H1 (cell line): Measurements from ENCODE around the gene MYO7B. TPM values are rescaled to one million over a fixed set of nuclear protein-coding genes. Genes with fewer than 3 reads are reported as not detected.

ENCODE experiments used
- CBX8 ChIP-seq: fragments of 300-800, 300-1000 bp; sonication (generic); IDR thresholded peaks from 2 replicates; pipeline ENCODE4 v1.7.1; 2016; ENCODE audit warnings: low read depth, low read length, borderline replicate concordance
- KDM1A ChIP-seq: fragments of 200-600, 300-600 bp; sonication (generic); IDR thresholded peaks from 2 replicates; pipeline ENCODE4 v1.7.1; 2016; ENCODE audit warnings: mild to moderate bottlenecking, low read length, borderline replicate concordance
- NANOG ChIP-seq: IDR thresholded peaks from 2 replicates; pipeline ENCODE4 v1.6.1; 2011; ENCODE audit warnings: low read length, low read depth, mild to moderate bottlenecking, inconsistent platforms; ENCODE audit not compliant: insufficient read depth, poor library complexity, severe bottlenecking
- NRF1 ChIP-seq: IDR thresholded peaks from 2 replicates; pipeline ENCODE4 v1.6.1; 2011; ENCODE audit warnings: mild to moderate bottlenecking, low read depth, low read length, improper control_type of control experiment
- RXRA ChIP-seq: IDR thresholded peaks from 2 replicates; pipeline ENCODE4 v1.6.1; 2011; ENCODE audit warnings: low read depth, mild to moderate bottlenecking, low read length, moderate library complexity; ENCODE audit not compliant: insufficient read depth
- SIRT6 ChIP-seq: IDR thresholded peaks from one replicate; pipeline ENCODE4 v1.7.1; 2012; ENCODE audit warnings: low read length, inconsistent platforms
- SIX5 ChIP-seq: IDR thresholded peaks from 2 replicates; pipeline ENCODE4 v1.6.1; 2011; ENCODE audit warnings: mild to moderate bottlenecking, low read depth, low read length
- polyA plus RNA-seq, 7 experiments: library from polyadenylated mRNA; depleted of rRNA in 3 of 7; stranded (reverse) in 5 of 7; unstranded in 2 of 7; fragments of >200 nt in 5 of 7; fragments of 200-250 nt in 2 of 7; gene quantifications; 1 replicate in 5 of 7; 2 replicates in 1 of 7; 4 replicates in 1 of 7; pipeline versions ENCODE4 v1.2.1 to v1.2.3, GENCODE V29; 2011 to 2013; ENCODE audit warnings: missing spikeins in 2 of 7, mixed read lengths in 2 of 7
- total RNA-seq: library from RNA; stranded (reverse); fragmentation: NEBNext Ultra II Directional; extraction: Animal tissue kit (Norgen Biotek cat#: 25700); gene quantifications from 2 replicates; pipeline ENCODE4 v1.2.1, GENCODE V29; 2021
- TF ChIP-seq, protein P1 (sequence below): fragments of 300-600 bp; sonication (generic); IDR thresholded peaks from 2 replicates; pipeline ENCODE4 v1.7.1; 2012; ENCODE audit warnings: low read length, moderate library complexity, mild to moderate bottlenecking, inconsistent platforms; ENCODE audit not compliant: insufficient replicate concordance

Gene MYO7B
- total and polyA plus RNA-seq, 2 of the 8 experiments (the other 6 are each of a cell fraction or from before 2014, with no cell fraction given), result not detected

DNA sequence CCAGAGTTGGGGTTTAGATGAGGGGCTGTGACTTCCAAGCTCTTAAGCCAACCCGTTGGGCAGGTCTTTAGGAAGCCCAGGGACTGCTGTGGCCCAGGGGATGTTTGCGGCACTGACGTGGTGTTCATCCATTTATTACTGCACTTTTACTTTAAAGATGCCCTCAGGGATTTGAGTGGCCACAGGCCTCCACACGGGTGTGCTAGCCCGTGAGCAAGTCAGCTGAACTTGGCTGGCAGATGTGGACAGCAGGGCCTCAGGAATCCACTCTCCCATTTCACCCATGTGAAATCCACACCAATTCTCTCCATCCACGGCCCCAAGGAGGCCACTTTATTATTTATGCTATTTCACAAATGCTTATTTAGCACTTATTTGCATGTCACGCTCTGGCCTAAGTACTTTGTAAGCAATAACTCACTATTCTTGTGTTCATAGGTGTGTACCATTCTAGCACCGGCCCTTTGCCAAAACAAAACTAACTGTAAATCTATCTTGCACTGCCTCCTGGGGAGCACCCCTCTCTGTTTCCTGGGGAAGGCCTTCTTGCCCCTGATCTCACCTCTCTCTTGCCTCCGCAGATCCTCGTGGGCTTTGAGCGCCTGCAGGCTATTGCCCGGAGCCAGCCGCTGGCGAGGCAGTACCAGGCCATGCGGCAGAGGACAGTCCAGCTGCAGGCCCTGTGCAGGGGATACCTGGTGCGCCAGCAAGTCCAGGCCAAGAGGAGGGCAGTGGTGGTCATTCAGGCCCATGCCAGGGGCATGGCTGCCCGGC is 71.3 kb downstream of the MYO7B start (continued):
- TF ChIP-seq SIX5 (no peak), KDM1A (no peak), RXRA (no peak), SIRT6 (no peak), NANOG (no peak), CBX8 (no peak), NRF1 (no peak)
- TF ChIP-seq, protein P1, sequence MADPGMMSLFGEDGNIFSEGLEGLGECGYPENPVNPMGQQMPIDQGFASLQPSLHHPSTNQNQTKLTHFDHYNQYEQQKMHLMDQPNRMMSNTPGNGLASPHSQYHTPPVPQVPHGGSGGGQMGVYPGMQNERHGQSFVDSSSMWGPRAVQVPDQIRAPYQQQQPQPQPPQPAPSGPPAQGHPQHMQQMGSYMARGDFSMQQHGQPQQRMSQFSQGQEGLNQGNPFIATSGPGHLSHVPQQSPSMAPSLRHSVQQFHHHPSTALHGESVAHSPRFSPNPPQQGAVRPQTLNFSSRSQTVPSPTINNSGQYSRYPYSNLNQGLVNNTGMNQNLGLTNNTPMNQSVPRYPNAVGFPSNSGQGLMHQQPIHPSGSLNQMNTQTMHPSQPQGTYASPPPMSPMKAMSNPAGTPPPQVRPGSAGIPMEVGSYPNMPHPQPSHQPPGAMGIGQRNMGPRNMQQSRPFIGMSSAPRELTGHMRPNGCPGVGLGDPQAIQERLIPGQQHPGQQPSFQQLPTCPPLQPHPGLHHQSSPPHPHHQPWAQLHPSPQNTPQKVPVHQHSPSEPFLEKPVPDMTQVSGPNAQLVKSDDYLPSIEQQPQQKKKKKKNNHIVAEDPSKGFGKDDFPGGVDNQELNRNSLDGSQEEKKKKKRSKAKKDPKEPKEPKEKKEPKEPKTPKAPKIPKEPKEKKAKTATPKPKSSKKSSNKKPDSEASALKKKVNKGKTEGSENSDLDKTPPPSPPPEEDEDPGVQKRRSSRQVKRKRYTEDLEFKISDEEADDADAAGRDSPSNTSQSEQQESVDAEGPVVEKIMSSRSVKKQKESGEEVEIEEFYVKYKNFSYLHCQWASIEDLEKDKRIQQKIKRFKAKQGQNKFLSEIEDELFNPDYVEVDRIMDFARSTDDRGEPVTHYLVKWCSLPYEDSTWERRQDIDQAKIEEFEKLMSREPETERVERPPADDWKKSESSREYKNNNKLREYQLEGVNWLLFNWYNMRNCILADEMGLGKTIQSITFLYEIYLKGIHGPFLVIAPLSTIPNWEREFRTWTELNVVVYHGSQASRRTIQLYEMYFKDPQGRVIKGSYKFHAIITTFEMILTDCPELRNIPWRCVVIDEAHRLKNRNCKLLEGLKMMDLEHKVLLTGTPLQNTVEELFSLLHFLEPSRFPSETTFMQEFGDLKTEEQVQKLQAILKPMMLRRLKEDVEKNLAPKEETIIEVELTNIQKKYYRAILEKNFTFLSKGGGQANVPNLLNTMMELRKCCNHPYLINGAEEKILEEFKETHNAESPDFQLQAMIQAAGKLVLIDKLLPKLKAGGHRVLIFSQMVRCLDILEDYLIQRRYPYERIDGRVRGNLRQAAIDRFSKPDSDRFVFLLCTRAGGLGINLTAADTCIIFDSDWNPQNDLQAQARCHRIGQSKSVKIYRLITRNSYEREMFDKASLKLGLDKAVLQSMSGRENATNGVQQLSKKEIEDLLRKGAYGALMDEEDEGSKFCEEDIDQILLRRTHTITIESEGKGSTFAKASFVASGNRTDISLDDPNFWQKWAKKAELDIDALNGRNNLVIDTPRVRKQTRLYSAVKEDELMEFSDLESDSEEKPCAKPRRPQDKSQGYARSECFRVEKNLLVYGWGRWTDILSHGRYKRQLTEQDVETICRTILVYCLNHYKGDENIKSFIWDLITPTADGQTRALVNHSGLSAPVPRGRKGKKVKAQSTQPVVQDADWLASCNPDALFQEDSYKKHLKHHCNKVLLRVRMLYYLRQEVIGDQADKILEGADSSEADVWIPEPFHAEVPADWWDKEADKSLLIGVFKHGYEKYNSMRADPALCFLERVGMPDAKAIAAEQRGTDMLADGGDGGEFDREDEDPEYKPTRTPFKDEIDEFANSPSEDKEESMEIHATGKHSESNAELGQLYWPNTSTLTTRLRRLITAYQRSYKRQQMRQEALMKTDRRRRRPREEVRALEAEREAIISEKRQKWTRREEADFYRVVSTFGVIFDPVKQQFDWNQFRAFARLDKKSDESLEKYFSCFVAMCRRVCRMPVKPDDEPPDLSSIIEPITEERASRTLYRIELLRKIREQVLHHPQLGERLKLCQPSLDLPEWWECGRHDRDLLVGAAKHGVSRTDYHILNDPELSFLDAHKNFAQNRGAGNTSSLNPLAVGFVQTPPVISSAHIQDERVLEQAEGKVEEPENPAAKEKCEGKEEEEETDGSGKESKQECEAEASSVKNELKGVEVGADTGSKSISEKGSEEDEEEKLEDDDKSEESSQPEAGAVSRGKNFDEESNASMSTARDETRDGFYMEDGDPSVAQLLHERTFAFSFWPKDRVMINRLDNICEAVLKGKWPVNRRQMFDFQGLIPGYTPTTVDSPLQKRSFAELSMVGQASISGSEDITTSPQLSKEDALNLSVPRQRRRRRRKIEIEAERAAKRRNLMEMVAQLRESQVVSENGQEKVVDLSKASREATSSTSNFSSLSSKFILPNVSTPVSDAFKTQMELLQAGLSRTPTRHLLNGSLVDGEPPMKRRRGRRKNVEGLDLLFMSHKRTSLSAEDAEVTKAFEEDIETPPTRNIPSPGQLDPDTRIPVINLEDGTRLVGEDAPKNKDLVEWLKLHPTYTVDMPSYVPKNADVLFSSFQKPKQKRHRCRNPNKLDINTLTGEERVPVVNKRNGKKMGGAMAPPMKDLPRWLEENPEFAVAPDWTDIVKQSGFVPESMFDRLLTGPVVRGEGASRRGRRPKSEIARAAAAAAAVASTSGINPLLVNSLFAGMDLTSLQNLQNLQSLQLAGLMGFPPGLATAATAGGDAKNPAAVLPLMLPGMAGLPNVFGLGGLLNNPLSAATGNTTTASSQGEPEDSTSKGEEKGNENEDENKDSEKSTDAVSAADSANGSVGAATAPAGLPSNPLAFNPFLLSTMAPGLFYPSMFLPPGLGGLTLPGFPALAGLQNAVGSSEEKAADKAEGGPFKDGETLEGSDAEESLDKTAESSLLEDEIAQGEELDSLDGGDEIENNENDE, result no peak
